NCI-H2081 treated with DMSO at 0.1 percent for 48 hours (cell line): ENCODE measurements around the gene KCNE2.
"Not testable (repeated sequence)": the region's sequence is repeated elsewhere in the genome, so short reads cannot be mapped to it uniquely, and the experiment has no call there.

Source experiments
- DNase-seq: peaks from one replicate; lab custom pipeline; 2025; lab: John Stamatoyannopoulos, UW

Gene KCNE2

GRCh38 chr21:34407294-34407693, 43.5 kb downstream of the KCNE2 start:
- DNase-seq, result not testable (repeated sequence)

- not testable (repeated sequence) for DNase-seq
These were observed 53.8 kb downstream of the KCNE2 start for GRCh38 chr21:34417448-34418077.
